Astrocyte (in vitro differentiated cells and primary cell): Measurements from ENCODE around the gene HAGHL.

Experiments used
- EZH2 ChIP-seq: IDR thresholded peaks from 2 replicates; pipeline ENCODE4 v1.6.1; 2012; ENCODE audit warnings: mild to moderate bottlenecking, low read length, inconsistent platforms; ENCODE audit not compliant: insufficient read depth
- TF ChIP-seq, protein P1 (sequence below): IDR thresholded peaks from 2 replicates; pipeline ENCODE4 v1.5.1; 2011; ENCODE audit warnings: low read depth, mild to moderate bottlenecking, inconsistent platforms, low read length, moderate library complexity; ENCODE audit not compliant: insufficient read depth

DNA sequence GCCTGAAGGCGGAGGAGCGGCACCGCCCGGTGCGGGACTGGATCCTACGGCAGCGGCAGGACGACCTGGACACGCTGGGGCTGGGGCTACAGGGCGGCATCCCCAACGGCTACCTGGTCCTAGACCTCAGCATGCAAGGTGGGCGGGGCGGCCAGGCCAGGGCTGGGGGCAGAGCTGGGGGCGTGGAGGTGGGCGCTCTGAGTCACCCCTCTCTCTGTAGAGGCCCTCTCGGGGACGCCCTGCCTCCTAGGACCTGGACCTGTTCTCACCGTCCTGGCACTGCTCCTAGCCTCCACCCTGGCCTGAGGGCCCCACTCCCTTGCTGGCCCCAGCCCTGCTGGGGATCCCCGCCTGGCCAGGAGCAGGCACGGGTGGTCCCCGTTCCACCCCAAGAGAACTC, 41.5 kb downstream of the HAGHL start:
- TF ChIP-seq, protein P1, sequence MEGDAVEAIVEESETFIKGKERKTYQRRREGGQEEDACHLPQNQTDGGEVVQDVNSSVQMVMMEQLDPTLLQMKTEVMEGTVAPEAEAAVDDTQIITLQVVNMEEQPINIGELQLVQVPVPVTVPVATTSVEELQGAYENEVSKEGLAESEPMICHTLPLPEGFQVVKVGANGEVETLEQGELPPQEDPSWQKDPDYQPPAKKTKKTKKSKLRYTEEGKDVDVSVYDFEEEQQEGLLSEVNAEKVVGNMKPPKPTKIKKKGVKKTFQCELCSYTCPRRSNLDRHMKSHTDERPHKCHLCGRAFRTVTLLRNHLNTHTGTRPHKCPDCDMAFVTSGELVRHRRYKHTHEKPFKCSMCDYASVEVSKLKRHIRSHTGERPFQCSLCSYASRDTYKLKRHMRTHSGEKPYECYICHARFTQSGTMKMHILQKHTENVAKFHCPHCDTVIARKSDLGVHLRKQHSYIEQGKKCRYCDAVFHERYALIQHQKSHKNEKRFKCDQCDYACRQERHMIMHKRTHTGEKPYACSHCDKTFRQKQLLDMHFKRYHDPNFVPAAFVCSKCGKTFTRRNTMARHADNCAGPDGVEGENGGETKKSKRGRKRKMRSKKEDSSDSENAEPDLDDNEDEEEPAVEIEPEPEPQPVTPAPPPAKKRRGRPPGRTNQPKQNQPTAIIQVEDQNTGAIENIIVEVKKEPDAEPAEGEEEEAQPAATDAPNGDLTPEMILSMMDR: no peak
- TF ChIP-seq EZH2: no peak
